A673 (cell line): ENCODE data around the gene BFSP2. TPM values are rescaled to one million over a fixed set of nuclear protein-coding genes. Genes with fewer than 3 reads are reported as not detected.

Source experiments
- BruUV-seq: library from RNA; stranded (reverse); fragments of 400-500 nt; replicated peaks from 2 replicates; lab custom pipeline; 2021; lab: Mats Ljungman, UMichigan
- CTCF ChIA-PET: fragments of 300-600 bp; sonication (Branson Sonifier 250); formaldehyde crosslinking; loops from one replicate; lab custom pipeline; 2022; ENCODE audit warnings: antibody characterized with exemption; lab: Charles Lee
- POLR2A ChIA-PET: fragments of 300-600 bp; sonication (Branson Sonifier 250); formaldehyde crosslinking; loops from one replicate; lab custom pipeline; 2022; ENCODE audit warnings: antibody characterized with exemption; ENCODE audit not compliant: low non-redundant PET; lab: Charles Lee
- DNase-seq: peaks from one replicate; pipeline ENCODE4 v3.0.0-alpha.2; 2015; ENCODE audit warnings: low spot score
- H3K27ac ChIP-seq: fragments of 200-600 bp; sonication (generic); 2 replicates; pipeline ENCODE4 v1.5.1; 2016; ENCODE audit warnings: mixed run types, low read depth, mild to moderate bottlenecking, mixed read lengths, antibody characterized with exemption, low read length; ENCODE audit not compliant: poor library complexity, severe bottlenecking
- H3K27me3 ChIP-seq: fragments of 200-600 bp; sonication (generic); replicated peaks from 2 replicates; pipeline ENCODE4 v1.6.1; 2017; ENCODE audit warnings: mixed run types, low read depth, mild to moderate bottlenecking, mixed read lengths, antibody characterized with exemption, low read length; ENCODE audit not compliant: insufficient read depth, poor library complexity
- H3K36me3 ChIP-seq: fragments of 200-600 bp; sonication (generic); 2 replicates; pipeline ENCODE4 v1.6.1; 2016; ENCODE audit warnings: mixed run types, mild to moderate bottlenecking, mixed read lengths, antibody characterized with exemption, low read length; ENCODE audit not compliant: insufficient read depth, poor library complexity, severe bottlenecking
- H3K4me1 ChIP-seq: fragments of 200-600 bp; sonication (generic); 2 replicates; pipeline ENCODE4 v1.6.1; 2017; ENCODE audit warnings: mixed run types, mild to moderate bottlenecking, mixed read lengths, antibody characterized with exemption, low read length; ENCODE audit not compliant: insufficient read depth, poor library complexity, severe bottlenecking
- H3K4me3 ChIP-seq: fragments of 200-600 bp; sonication (generic); 2 replicates; pipeline ENCODE4 v1.5.1; 2016; ENCODE audit warnings: low read depth, mixed run types, mild to moderate bottlenecking, mixed read lengths, low read length; ENCODE audit not compliant: poor library complexity, severe bottlenecking
- H3K9me3 ChIP-seq: fragments of 200-600 bp; sonication (generic); 2 replicates; pipeline ENCODE4 v1.6.1; 2016; ENCODE audit warnings: mixed run types, low read depth, mild to moderate bottlenecking, mixed read lengths, antibody characterized with exemption, low read length; ENCODE audit not compliant: poor library complexity, severe bottlenecking
- CTCF ChIP-seq: fragments of 300-800, 200-600 bp; sonication (generic); conservative IDR thresholded peaks from 2 replicates; pipeline ENCODE4 v1.5.1; 2017; ENCODE audit warnings: low read depth, mild to moderate bottlenecking, antibody characterized with exemption, low read length, moderate library complexity, mixed read lengths
- EZH2 ChIP-seq: fragments of 200-600 bp; sonication (generic); IDR thresholded peaks from 2 replicates; pipeline ENCODE4 v1.6.1; 2017; ENCODE audit warnings: borderline replicate concordance, low read depth, mild to moderate bottlenecking, mixed read lengths, antibody characterized with exemption, low read length; ENCODE audit not compliant: poor library complexity, severe bottlenecking
- intact Hi-C: fragments of 100-400 bp; cut with micrococcal nuclease; formaldehyde crosslinking; loops from one replicate; pipeline ENCODE4 v1.10.0; 2022; ENCODE audit not compliant: unreplicated experiment
- total RNA-seq: library from RNA; stranded (reverse); gene quantifications from 2 replicates; pipeline ENCODE4 v1.2.3, GENCODE V29; 2021

The BFSP2 gene
- total RNA-seq, 1 experiment from 2014 or later = not detected

- BruUV-seq = no TSS peak
- CTCF ChIA-PET = no interaction called here
- H3K27ac ChIP-seq = no peak overlapping the region
- no peaks in the 10 kb centered on the region for H3K27me3 ChIP-seq
- no peaks in the 10 kb centered on the region for H3K4me1 ChIP-seq
- H3K9me3 ChIP-seq = peaks cover 6% of the 10 kb centered on the region
- TF ChIP-seq EZH2 (no peak), CTCF (no peak)
- no peaks in the 10 kb centered on the region for H3K36me3 ChIP-seq
- POLR2A ChIA-PET = interaction anchor here (0.8 kb wide), 1 partner anchor 1401 kb away, joined by 4 read pairs; no protein-coding TSS in a partner anchor
- DNase-seq = peak; percentile 52
- no peak overlapping the region for H3K4me3 ChIP-seq
- intact Hi-C loops = loop anchor here (5.0 kb wide), 1 partner anchor 88 kb away; no protein-coding TSS in a partner anchor
Observed at GRCh38 chr3:133488785-133489367, 89.0 kb downstream of the BFSP2 start.

GRCh38 chr3:133489466-133490085 lies 89.7 kb downstream of the BFSP2 start:
- Histone ChIP-seq H3K36me3 (no peaks in the 10 kb centered on the region), H3K9me3 (peaks cover 6% of the 10 kb centered on the region), H3K4me3 (no peak overlapping the region), H3K27me3 (no peaks in the 10 kb centered on the region), H3K27ac (no peak overlapping the region), H3K4me1 (no peaks in the 10 kb centered on the region)
- no peak for TF ChIP-seq EZH2
- no peak for TF ChIP-seq CTCF
- intact Hi-C loops = loop anchor here (5.0 kb wide), 1 partner anchor 88 kb away; no protein-coding TSS in a partner anchor
- BruUV-seq = no TSS peak
- ChIA-PET CTCF (interaction anchor here (0.7 kb wide), 1 partner anchor 11 kb away, joined by 3 read pairs; no protein-coding TSS in a partner anchor), POLR2A (no interaction called here)
- DNase-seq = no peak

- no TSS peak for BruUV-seq
- Histone ChIP-seq H3K4me3 (no peak overlapping the region), H3K27me3 (no peaks in the 10 kb centered on the region), H3K4me1 (no peaks in the 10 kb centered on the region), H3K9me3 (no peaks in the 10 kb centered on the region), H3K36me3 (no peaks in the 10 kb centered on the region), H3K27ac (no peak overlapping the region)
- CTCF ChIA-PET = no interaction called here
- DNase-seq = no peak
- POLR2A ChIA-PET = no interaction called here
- intact Hi-C loops = no loop called here
- TF ChIP-seq EZH2 (no peak), CTCF (no peak)
Observed at GRCh38 chr3:133490468-133491351, 90.9 kb downstream of the BFSP2 start.
